Frontal cortex (tissue), 4 donors: ENCODE data around the gene ZSWIM5. TPM values are rescaled to one million over a fixed set of nuclear protein-coding genes. Genes with fewer than 3 reads are reported as not detected.
"Not testable (repeated sequence)": the region's sequence is repeated elsewhere in the genome, so short reads cannot be mapped to it uniquely, and the experiment has no call there.

ENCODE experiments used
- DNase-seq, 2 donors: peaks; one replicate each; pipeline ENCODE4 v3.0.0; 2012; ENCODE audit warnings: low spot score in 2 of 2
- FAIRE-seq: peaks from 2 replicates; lab custom pipeline; 2012; peaks lifted over from hg19 to GRCh38; lab: Jason Lieb, UNC
- total RNA-seq: library from RNA; depleted of rRNA; stranded (reverse); fragments of >200 nt; gene quantifications from one replicate; pipeline ENCODE4 v1.2.3, GENCODE V29; 2014
- donor health status: control.
- donor health status: control.
- donor health status: control.

Gene ZSWIM5
- total RNA-seq, 1 donor from 2014 or later, result 15.9 TPM

DNA sequence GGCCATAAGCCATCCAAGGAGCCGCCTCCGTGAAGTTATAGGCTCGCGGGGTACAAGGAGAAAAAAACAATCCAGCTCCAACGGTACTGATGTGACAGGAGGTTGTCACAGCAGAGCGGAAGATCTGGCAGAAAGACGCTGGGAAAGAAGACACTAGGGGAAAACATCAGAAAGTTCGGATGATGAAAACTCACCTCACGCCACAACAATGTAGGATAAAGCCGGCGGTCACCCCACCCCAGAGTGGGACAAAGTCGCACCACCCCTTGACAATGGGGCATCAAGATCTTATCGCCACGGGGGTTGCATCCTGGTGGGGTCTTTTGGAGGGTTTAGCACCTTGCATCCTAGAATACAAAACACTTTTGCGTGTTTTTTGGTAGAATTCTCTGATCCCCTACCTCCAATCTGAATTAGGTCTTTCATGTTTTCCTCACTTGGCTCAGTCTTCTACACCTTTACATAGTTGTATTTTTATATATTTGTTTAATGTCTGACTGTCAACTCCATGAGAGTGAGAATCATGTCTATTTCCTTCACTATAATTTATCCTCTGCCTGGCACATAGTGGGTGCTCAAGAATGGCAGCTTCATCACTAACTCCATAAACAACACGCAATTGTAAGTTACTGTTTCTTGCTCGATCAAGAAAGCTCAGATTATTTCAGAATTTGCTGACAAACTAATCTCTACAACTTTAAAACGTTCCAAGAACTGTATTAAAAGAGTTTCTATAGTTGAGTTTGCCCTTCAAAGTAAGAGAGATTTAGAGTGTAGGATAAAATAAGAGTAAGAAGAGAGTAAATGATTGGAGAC is 611 bp upstream of the ZSWIM5 start:
- DNase-seq (peak in 1 of 2 donors; percentile 16), FAIRE-seq (no peak)

DNA sequence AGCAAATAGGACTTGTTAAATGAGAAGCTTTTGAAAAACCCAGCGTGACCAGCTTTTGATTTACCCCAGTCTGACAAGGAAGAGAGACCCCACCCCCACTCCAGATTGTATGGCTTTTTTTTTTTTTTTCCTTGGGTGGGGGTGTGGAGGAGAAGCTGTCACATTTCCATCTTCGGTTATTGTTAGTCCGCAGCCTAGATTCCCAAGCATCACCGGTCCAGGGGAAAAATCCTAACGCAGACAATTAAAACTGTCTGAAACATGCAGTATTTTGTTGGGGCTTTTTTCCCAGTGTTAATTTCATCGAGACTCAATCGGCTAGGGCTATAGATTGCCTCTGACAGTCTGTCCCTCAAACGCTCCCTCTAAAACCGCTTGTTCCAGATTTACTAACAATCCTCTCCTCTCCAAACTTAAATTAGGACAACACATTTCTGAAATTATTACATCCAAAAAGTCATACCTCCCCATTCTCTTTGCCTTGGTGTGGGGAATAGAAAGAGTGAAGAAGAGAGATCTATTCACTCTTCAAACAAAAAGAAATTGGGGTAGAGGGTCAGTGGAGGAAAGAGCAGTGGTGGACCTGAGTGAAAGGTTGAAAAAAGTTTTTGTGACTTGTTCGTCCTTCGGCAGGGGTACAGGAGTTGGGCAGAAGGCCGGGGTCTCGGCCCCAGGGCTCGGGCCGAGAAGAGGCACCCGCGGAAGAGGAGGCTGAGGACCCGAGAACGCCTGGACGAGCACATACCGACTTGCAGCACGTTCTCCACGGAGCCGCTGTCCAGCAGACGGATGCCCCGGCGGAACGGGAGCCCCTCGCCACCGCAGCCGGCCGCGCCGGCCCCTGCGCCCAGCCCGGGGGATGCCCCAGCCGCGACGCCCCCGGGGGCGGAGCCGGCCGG is 1.1 kb downstream of the ZSWIM5 start:
- DNase-seq (peak; percentile 18 to 40), FAIRE-seq (no peak)

DNA sequence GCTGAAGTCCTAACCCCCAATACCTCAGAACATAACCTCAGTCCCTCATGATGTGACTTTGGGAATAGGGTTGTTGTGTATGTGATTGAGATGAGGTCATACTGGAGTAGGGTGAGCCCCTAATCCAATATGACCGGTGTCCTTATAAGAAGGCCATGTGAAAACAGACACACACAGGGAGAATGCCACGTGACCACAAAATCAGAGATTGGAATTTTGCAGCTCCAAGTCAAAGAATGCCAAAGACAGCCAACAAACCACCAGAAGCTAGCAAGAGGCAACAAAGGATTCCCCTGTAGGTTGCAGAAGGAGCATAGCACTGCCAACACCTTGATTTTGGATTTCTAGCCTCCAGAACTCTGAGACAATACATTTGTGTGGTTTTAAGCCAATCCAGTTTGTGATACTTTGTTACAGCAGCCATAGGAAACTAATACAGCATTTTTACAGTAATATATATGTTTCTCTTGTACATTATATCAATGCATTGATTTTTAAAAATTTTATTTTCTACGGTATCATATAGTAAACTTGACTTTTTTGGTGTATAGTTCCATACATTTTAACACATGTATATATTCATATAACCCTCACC is 5.4 kb downstream of the ZSWIM5 start:
- DNase-seq (no peak), FAIRE-seq (no peak)

DNA sequence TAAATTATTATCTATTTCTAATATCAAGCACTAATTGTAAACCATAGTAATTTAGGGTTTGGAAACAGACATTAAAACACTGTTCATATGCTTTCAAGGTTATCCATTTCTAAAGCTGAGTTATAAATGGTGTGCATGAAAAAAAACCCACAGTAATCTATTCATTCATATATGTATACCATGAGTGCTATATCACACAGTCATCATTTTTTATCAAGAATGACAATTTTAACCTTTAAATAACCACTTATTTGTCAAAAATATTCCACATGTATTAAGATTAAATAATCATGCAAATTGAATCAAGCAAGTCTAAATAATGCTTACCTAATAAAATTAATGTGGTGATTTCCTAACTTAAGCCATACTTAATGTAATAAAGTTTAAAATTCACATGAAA is 6.0 kb downstream of the ZSWIM5 start:
- DNase-seq (no peak), FAIRE-seq (no peak)

DNA sequence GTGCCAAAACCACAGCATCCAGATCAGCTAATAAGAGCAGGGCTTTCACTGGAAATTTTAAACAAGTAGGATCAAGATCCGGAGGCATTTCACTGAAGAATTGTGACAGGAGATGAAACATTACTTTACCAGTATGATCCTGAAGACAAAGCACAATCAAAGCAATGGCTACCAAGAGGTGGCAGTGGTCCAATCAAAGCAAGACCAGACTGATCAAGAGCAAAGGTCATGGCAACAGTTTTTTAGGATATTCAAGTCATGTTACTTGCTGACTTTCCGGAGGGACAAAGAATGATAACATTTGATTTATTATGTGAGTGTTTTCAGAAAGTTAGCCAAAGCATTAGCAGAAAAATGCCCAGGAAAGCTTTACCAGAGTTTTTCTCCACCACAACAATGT is 8.2 kb downstream of the ZSWIM5 start:
- no peak for FAIRE-seq

DNA sequence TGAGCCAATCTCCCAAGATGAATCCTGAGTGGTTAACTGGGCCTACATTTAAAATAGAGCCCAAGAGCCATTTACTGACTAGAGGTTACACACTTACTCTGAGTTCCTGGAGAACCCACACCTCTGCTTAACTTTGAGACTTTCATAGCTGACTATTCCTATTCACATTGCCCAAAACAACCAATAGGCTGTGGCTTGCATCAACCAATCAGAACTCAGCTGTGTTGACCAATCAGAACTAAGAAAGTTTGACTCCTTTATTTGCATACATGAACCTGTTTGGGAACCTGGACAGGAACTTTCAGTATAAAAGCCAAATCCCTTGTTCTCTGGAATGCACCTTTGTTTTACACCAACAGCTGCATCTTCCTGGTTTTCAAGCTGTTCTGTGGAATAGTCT is 9.5 kb downstream of the ZSWIM5 start:
- no peak for FAIRE-seq

More for the DNA sequence above, 8.2 kb downstream of the ZSWIM5 start:
- no peak for DNase-seq

DNA sequence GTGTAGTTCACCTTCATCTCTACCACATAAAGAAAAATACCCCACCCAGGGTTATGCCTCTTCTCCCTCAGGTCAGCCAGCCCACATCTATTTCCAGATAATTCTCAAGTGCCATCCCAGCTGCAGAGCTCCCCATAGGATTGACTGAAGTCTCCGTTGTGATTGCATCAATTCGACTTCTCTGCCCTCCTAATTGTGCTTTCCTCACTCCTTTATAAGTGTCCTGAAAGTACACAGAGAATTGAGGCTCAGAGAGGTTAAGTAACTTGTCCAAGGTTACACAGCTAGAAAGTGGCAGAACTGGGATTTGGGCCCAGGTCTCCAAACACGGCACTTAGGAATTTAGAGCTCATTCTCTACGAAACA is 15.0 kb downstream of the ZSWIM5 start:
- DNase-seq (no peak), FAIRE-seq (no peak)

More for the DNA sequence above, 9.5 kb downstream of the ZSWIM5 start:
- DNase-seq, result no peak

DNA sequence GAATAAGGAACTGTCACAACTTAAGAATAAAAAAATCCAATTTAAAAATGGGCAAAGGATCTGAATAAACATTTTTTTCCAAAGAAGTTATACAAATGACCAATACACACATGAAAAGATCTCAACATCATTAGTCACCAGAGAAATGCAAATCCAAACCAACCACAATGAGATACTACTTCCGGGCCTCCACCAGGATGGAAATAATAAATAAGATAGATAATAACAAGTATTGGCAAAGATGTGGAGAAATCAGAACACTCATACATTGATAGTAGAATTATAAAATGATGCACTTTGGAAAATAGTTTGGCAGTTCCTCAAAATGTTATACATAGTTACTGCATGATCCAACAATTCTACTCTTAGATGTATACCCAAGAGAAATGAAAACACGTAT is 18.7 kb downstream of the ZSWIM5 start:
- DNase-seq (no peak), FAIRE-seq (no peak)

DNA sequence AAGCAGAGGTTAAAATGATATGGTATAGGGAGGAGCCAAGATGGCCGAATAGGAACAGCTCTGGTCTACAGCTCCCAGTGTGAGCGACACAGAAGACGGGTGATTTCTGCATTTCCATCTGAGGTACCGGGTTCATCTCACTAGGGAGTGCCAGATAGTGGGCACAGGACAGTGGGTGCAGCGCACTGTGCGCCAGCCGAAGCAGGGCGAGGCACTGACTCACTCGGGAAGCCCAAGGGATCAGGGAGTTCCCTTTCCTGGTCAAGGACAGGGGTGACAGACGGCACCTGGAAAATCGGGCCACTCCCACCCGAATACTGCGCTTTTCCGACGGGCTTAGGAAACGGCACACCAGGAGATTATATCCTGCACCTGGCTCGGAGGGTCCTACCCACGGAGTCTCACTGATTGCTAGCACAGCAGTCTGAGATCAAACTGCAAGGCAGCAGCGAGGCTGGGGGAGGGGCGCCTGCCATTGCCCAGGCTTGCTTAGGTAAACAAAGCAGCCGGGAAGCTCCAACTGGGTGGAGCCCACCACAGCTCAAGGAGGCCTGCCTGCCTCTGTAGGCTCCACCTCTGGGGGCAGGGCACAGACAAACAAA is 26.4 kb downstream of the ZSWIM5 start:
- DNase-seq, FAIRE-seq: not testable (repeated sequence)

DNA sequence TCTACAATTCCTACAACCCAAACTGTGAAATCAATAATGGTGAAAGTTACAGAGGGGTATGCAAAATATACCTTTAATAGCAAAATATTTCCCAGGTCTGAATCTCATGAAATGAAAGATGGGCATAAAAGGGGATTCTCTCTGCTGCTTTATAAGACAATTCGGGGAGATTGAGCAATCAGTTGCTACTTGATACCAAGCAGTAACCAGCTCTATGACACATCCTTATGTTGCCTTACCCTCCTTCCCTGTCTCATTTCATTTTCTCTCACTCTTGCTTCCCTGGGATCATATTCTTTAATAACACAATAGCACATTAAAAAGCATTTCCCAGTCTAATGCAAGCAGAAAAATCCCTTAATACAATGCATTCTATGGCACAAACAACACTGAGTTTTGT is 29.0 kb downstream of the ZSWIM5 start:
- DNase-seq (no peak), FAIRE-seq (no peak)

DNA sequence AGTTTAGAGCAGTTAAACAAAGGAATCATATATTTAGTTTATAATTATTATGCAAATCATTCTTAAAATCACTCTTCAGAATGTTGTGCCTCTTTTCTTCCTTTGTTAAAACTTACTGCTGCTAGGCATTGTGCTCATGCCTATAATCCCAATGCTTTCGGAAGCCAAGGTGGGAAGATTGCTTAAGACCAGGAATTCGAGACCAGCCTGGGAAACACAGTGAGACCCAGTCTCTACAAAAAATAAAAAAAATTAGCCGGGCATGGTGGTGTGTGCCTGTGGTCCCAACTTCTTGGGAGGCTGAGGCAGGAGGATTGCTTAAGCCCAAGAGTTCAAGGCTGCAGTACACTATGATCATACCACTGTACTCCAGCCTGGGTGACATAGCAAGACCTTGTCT is 33.6 kb downstream of the ZSWIM5 start:
- DNase-seq (no peak), FAIRE-seq (no peak)

DNA sequence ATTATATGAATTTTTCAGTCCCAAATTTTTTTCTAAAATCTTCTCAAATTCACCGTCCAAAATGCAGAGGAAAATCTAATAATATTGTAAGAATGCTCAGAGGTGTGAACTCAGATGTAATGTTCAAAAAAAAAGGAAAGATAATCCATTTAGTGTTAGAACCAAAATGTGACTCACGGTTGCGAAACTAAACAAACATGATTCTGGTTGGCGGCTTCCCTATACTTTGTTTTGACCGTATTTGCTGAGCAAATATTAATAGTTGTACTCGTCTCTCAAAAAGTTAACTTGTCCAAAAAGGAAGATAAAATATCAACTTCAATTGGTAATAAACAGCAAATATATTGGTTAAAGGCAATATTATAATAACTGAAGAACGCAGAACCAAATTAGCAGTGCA is 34.4 kb downstream of the ZSWIM5 start:
- DNase-seq (no peak), FAIRE-seq (no peak)

DNA sequence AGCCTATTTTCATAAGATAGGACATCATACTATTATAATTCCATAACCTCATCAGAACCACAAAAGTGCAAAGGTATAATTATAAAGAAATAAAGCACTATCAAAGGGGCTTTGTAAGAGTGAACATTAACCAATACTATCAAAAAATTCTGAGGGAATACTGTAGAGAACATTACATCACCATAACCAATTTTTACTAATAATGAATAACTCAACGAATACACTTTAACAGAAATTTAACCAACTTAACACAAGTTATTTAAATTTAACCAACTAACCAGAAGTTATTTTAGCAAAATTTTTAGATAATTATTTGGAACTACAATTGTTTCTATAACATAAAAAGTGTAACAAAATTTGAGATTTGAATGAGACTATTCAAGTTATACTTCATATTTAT is 34.8 kb downstream of the ZSWIM5 start:
- FAIRE-seq, result peak; percentile 87
- DNase-seq, result no peak

DNA sequence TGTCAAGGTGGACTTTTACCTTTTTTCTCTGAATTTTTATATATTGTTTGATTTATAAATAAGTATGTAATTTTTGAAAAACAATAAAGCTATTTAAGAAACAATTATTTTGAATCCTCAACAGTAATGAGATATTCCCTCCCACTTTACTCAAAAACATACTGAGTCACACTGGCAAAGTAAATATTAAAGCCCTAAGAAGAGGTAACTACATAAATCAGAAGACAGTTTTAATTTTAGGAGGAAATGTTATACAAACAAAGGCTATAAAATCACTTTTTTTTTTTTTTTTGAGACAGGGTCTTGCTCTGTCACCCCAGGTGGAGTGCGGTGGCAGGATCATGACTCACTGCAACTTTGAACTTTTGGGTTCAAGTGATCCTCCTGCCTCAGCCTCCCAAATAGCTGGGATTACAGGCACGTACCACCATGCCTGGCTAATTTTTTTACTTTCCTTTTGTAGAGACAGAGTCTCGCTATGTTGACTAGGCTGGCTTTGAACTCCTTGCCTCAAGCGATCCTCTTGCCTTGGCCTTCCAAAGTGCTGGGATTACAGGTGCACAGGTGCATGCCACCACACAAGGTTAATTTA is 36.2 kb downstream of the ZSWIM5 start:
- no peak for FAIRE-seq
- DNase-seq, result no peak

DNA sequence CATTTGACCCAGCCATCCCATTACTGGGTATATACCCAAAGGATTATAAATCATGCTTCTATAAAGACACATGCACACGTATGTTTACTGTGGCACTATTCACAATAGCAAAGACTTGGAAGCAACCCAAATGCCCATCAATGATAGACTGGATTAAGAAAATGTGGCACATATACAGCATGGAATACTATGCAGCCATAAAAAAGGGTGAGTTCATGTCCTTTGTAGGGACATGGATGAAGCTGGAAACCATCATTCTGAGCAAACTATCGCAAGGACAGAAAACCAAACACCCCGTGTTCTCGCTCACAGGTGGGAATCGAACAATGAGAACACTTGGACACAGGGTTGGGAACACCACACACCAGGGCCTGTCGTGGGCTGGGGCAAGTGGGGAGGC is 38.5 kb downstream of the ZSWIM5 start:
- not testable (repeated sequence) for FAIRE-seq, DNase-seq

DNA sequence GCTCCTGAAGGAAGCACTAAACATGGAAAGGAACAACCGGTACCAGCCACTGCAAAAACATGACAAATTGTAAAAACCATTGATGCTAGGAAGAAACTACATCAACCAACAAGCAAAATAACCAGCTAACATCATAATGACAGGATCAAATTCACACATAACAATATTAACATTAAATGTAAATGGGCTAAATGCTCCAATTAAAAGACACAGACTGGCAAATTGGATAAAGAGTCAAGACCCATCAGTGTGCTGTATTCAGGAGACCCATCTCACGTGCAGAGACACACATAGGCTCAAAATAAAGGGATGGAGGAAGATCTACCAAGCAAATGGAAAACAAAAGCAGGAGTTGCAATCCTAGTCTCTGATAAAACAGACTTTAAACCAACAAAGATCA is 42.1 kb downstream of the ZSWIM5 start:
- DNase-seq, FAIRE-seq: not testable (repeated sequence)

DNA sequence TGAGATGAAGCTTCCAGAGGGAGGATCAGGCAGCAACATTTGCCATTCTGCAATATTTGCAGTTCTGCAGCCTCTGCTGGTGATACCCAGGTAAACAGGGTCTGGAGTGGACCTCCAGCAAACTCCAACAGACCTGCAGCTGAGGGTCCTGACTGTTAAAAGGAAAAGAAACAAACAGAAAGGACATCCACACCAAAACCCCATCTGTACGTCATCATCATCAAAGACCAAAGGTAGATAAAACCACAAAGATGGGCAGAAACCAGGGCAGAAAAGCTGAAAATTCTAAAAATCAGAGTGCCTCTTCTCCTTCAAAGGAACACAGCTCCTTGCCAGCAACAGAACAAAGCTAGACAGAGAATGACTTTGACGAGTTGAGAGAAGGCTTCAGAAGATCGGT is 43.3 kb downstream of the ZSWIM5 start:
- FAIRE-seq, DNase-seq: not testable (repeated sequence)

DNA sequence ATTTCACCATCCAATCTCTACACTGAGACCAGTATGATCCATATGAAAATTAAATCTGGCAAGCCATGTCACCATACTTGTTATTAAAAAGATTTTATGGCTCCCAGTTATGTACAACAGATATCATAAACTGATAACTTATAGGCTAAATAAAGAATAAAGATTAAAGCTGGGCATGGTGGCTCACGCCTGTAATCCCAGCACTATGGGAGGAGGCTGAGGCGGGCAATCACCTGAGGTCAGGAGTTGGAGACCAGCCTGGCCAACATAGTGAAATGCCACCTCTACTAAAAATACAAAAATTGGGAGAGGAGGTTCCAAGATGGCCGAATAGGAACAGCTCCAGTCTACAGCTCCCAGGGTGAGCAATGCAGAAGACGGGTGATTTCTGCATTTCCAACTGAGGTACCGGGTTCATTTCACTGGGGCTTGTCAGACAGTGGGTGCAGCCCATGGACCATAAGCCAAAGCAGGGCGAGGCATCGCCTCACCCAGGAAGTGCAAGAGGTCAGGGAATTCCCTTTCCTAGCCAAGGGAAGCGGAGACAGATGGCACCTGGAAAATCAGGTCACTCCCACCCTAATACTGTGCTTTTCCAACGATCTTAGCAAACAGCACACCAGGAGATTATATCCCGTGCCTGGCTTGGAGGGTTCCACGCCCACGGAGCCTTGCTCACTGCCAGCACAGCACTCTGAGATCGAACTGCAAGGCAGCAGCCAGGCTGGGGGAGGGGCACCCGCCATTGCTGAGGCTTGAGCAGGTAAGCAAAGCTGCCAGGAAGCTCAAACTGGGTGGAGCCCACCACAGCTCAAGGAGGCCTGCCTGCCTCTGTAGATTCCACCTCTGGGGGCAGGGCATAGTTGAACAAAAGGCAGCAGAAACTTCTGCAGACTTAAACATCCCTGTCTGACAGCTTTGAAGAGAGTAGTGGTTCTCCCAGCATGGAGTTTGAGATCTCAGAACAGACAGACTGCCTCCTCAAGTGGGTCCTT is 44.1 kb downstream of the ZSWIM5 start:
- DNase-seq, FAIRE-seq: not testable (repeated sequence)

DNA sequence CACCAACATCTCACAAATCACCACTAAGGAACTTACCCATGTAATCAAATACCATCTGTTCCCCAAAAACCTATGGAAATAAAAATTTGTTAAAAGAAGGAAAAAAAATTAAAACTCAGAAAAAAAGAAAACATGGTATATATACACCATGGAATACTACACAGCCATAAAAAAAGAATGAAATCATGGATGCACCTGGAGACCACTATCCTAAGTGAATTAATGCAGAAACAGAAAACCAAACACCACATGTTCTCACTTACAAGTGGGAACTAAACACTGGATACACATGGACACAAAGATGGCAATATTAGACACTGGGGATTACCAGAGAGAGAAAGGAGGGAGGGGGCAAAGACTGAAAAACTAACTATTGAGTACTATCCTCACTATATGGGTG is 50.4 kb downstream of the ZSWIM5 start:
- FAIRE-seq (no peak), DNase-seq (no peak)
